K562 (cell line): ENCODE results near the gene MPG. TPM values are rescaled to one million over a fixed set of nuclear protein-coding genes. Genes with fewer than 3 reads are reported as not detected.

Experiments
- ATF1 ChIP-seq, 2 experiments: fragments of 450-650 bp in 1 of 2; IDR thresholded peaks; 2 replicates each; pipeline ENCODE4 v1.6.1; 2016; ENCODE audit warnings: missing compliant biosample characterization in 1 of 2, missing genetic modification characterization in 1 of 2
- HNRNPH1 ChIP-seq: fragments of 200-400 bp; formaldehyde crosslinking; optimal IDR thresholded peaks from 2 replicates; pipeline ENCODE3; 2017; ENCODE audit warnings: low read depth, mild to moderate bottlenecking, low read length, moderate library complexity
- LARP7 ChIP-seq: fragments of 450-650 bp; IDR thresholded peaks from 2 replicates; pipeline ENCODE4 v1.6.1; 2016
- PHF20 ChIP-seq: fragments of 450-650 bp; IDR thresholded peaks from 2 replicates; pipeline ENCODE4 v1.6.1; 2018; ENCODE audit not compliant: partially characterized antibody
- TRIM24 ChIP-seq, 2 experiments: fragments of 450-650 bp; IDR thresholded peaks; 2 replicates each; pipeline ENCODE4 v1.6.1; 2016
- YY1 ChIP-seq, 3 experiments: IDR thresholded peaks; 2 replicates each; pipeline ENCODE4 v1.6.1; 2011; ENCODE audit warnings: low read length in 2 of 3, mild to moderate bottlenecking in 2 of 3, moderate library complexity in 2 of 3, borderline replicate concordance in 1 of 3, control low read depth in 1 of 3, low read depth in 1 of 3; ENCODE audit not compliant: insufficient read depth in 3 of 3, insufficient replicate concordance in 2 of 3, control insufficient read depth in 1 of 3, insufficient read length in 1 of 3; ENCODE audit errors: extremely low read depth in 1 of 3
- ZFP36 ChIP-seq: fragments of 150-350 bp; IDR thresholded peaks from 2 replicates; pipeline ENCODE4 v1.6.1; 2018; ENCODE audit warnings: low read length, low read depth; ENCODE audit not compliant: partially characterized antibody
- ZNF280A ChIP-seq: fragments of 450-650 bp; IDR thresholded peaks from 2 replicates; pipeline ENCODE4 v1.6.1; 2018; ENCODE audit warnings: mild to moderate bottlenecking, low read depth; ENCODE audit not compliant: partially characterized antibody
- ZNF282 ChIP-seq: sonication (generic); formaldehyde crosslinking; IDR thresholded peaks from 2 replicates; pipeline ENCODE4 v1.8.1; 2023; ENCODE audit warnings: missing genetic modification reagents
- ZNF318 ChIP-seq, 2 experiments: fragments of 450-650 bp; IDR thresholded peaks; 2 replicates each; pipeline ENCODE4 v1.6.1; 2016; ENCODE audit warnings: mild to moderate bottlenecking in 2 of 2, borderline replicate concordance in 1 of 2, low read depth in 1 of 2, moderate library complexity in 1 of 2
- polyA plus RNA-seq, 8 experiments: library from polyadenylated mRNA; depleted of rRNA in 4 of 8; stranded (reverse) in 5 of 8; unstranded in 3 of 8; fragments of >200 nt; fragmentation: Nextera tagmentation in 2 of 8; fragmentation: Illumina TruSeq in 1 of 8; extraction: Ambion mirVana in 2 of 8; extraction: Trizol in 1 of 8; gene quantifications; 2 replicates each; pipeline versions ENCODE4 v1.2.1 to v1.2.3, GENCODE V29; 2011 to 2014; ENCODE audit warnings: inconsistent platforms in 1 of 8, missing spikeins in 1 of 8
- total RNA-seq, 7 experiments: library from RNA; depleted of rRNA in 6 of 7; stranded (reverse); fragments of >200 nt in 6 of 7; fragmentation: Illumina TruSeq in 2 of 7; extraction: Trizol in 2 of 7; gene quantifications; 2 replicates each; pipeline versions ENCODE4 v1.2.1 to v1.2.3, GENCODE V29; 2011 to 2021; ENCODE audit warnings: low replicate concordance in 1 of 7

MPG gene
- total and polyA plus RNA-seq, 9 of the 15 experiments (the other 6 are each of a cell fraction or from before 2014, with no cell fraction given), result 0.42 to 226 (median 36.2) TPM

GRCh38 chr16:53346-54236 lies 24.4 kb upstream of the MPG start, which contains the start of the genes POLR3K and SNRNP25 (continued):
- TF ChIP-seq ZNF318 (IDR thresholded peaks at IDR 0.05; ENCODE audit: borderline replicate concordance in 1 of 2, low read depth in 1 of 2), result no peak
- no peak for TF ChIP-seq ATF1 (CRISPR knock-in tag; IDR thresholded peaks at IDR 0.05)
- peak; percentile 72 for TF ChIP-seq ATF1 (tag; IDR thresholded peaks at IDR 0.05)
- no peak for TF ChIP-seq LARP7
- TF ChIP-seq ZNF282 (CRISPR knock-in tag), result no peak
- TF ChIP-seq YY1 (IDR thresholded peaks at IDR 0.05; ENCODE audit: borderline replicate concordance in 1 of 3, control insufficient read depth in 1 of 3, extremely low read depth in 1 of 3, insufficient read depth in 3 of 3, insufficient read length in 1 of 3, insufficient replicate concordance in 2 of 3, low read depth in 1 of 3, low read length in 2 of 3), result peak in 1 of 3 experiments; percentile 6
- TF ChIP-seq TRIM24 (IDR thresholded peaks at IDR 0.05), result no peak
- TF ChIP-seq ZNF280A, result no peak
- no peak for TF ChIP-seq HNRNPH1
- no peak for TF ChIP-seq ZFP36
- TF ChIP-seq PHF20, result peak; percentile 33
